ENCODE measurements around the gene RAB9B. TPM values are rescaled to one million over a fixed set of nuclear protein-coding genes. Genes with fewer than 3 reads are reported as not detected.

The RAB9B gene
- total RNA-seq, 1 experiment from 2014 or later: 0.31 TPM

DNA sequence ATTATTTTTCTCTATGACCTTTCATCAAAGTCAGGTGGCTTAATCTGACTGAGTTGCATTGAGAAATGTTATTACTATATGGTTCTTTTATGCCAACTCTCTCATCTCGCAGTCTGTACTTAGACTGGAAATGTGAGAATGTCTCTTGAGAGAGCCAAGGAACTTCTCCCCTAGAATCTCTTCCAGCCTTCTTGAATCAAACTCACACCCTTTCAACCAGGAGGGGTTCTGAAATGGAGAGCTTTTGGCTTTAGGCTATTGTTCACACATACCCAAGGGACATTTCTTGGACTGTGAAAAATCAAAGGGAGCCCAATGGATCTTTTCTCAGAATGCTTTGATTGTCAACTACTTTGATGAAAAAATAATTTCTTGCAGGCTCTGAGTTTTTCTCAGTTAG, 50.4 kb downstream of the RAB9B start:
- Histone ChIP-seq H3K4ac (ENCODE audit: low read depth, low read length) (no peak overlapping the region), H4K91ac (ENCODE audit: insufficient read length, low read depth, low read length) (no peak overlapping the region), H2BK5ac (ENCODE audit: insufficient read length, low read length) (no peak overlapping the region), H3K56ac (ENCODE audit: insufficient read length, low read depth, low read length) (no peak overlapping the region), H2BK20ac (ENCODE audit: low read depth, low read length, poor library complexity, severe bottlenecking) (no peak overlapping the region), H2AK5ac (ENCODE audit: insufficient read length, low read length) (no peak overlapping the region), H3K79me2 (ENCODE audit: insufficient read depth, low read length) (no peaks in the 10 kb centered on the region), H3K9me3 (ENCODE audit: control insufficient read depth, low read depth, low read length) (no peaks in the 10 kb centered on the region), H4K8ac (replicated peaks; ENCODE audit: insufficient read length, low read depth, low read length) (no peak overlapping the region), H3K79me1 (ENCODE audit: insufficient read depth, low read depth, low read length, poor library complexity, severe bottlenecking) (no peaks in the 10 kb centered on the region), H4K20me1 (ENCODE audit: control insufficient read depth, insufficient read depth, insufficient read length) (no peaks in the 10 kb centered on the region), H2BK12ac (ENCODE audit: insufficient read length, low read depth, low read length) (no peak overlapping the region), H2BK120ac (ENCODE audit: low read depth, low read length, poor library complexity, severe bottlenecking) (no peak overlapping the region), H3K23ac (ENCODE audit: insufficient read length, low read depth, low read length) (no peak overlapping the region), H3K23me2 (ENCODE audit: insufficient read length, low read depth, low read length, poor library complexity, severe bottlenecking) (no peaks in the 10 kb centered on the region), H3K14ac (ENCODE audit: insufficient read depth, low read length) (no peak overlapping the region), H3T11ph (ENCODE audit: low read length) (no peak overlapping the region), H3K4me2 (ENCODE audit: insufficient read depth, insufficient read length, low read length) (no peak overlapping the region), H3K9ac (ENCODE audit: extremely low read depth, insufficient read length, low read length) (no peak overlapping the region), H3K18ac (ENCODE audit: insufficient read length, low read depth, low read length) (no peak overlapping the region), H3K4me1 (ENCODE audit: insufficient read depth, low read length) (no peaks in the 10 kb centered on the region), H4K5ac (ENCODE audit: insufficient read length, low read depth, low read length) (no peak overlapping the region), H2AFZ (ENCODE audit: low read length) (no peak overlapping the region), H3K27ac (ENCODE audit: insufficient read length, low read depth, low read length) (no peak overlapping the region), H2BK15ac (ENCODE audit: low read depth, low read length) (no peak overlapping the region), H3K27me3 (ENCODE audit: insufficient read depth, low read length) (no peaks in the 10 kb centered on the region)
- Mint-ChIP-seq H3K27me3 (ENCODE audit: low read depth) (no peaks in the 10 kb centered on the region), H3K9me3 (peaks cover 0 to 16% of the 10 kb centered on the region in 2 experiments; a peak in 1 of 5 replicates), H3K36me3 (ENCODE audit: insufficient read depth in 1 of 3, low read depth in 3 of 3) (peaks cover 50 to 92% (median 65%) of the 10 kb centered on the region in 3 experiments), H3K27ac (no peak overlapping the region), H3K4me3 (no peak overlapping the region), H3K4me1 (peaks cover 0 to 1% of the 10 kb centered on the region in 2 experiments; a peak in 1 of 4 replicates)
- WGBS (ENCODE audit: extremely low coverage, insufficient read length, low lambda C conversion rate): no CpG with 5 or more reads among the region's 1 CpG
- DNase-seq: no peak
- TF ChIP-seq, protein P1, sequence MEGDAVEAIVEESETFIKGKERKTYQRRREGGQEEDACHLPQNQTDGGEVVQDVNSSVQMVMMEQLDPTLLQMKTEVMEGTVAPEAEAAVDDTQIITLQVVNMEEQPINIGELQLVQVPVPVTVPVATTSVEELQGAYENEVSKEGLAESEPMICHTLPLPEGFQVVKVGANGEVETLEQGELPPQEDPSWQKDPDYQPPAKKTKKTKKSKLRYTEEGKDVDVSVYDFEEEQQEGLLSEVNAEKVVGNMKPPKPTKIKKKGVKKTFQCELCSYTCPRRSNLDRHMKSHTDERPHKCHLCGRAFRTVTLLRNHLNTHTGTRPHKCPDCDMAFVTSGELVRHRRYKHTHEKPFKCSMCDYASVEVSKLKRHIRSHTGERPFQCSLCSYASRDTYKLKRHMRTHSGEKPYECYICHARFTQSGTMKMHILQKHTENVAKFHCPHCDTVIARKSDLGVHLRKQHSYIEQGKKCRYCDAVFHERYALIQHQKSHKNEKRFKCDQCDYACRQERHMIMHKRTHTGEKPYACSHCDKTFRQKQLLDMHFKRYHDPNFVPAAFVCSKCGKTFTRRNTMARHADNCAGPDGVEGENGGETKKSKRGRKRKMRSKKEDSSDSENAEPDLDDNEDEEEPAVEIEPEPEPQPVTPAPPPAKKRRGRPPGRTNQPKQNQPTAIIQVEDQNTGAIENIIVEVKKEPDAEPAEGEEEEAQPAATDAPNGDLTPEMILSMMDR (conservative IDR thresholded peaks at IDR 0.05): no peak
